ENCODE results near the gene MMS22L.

Gene MMS22L, protein sequence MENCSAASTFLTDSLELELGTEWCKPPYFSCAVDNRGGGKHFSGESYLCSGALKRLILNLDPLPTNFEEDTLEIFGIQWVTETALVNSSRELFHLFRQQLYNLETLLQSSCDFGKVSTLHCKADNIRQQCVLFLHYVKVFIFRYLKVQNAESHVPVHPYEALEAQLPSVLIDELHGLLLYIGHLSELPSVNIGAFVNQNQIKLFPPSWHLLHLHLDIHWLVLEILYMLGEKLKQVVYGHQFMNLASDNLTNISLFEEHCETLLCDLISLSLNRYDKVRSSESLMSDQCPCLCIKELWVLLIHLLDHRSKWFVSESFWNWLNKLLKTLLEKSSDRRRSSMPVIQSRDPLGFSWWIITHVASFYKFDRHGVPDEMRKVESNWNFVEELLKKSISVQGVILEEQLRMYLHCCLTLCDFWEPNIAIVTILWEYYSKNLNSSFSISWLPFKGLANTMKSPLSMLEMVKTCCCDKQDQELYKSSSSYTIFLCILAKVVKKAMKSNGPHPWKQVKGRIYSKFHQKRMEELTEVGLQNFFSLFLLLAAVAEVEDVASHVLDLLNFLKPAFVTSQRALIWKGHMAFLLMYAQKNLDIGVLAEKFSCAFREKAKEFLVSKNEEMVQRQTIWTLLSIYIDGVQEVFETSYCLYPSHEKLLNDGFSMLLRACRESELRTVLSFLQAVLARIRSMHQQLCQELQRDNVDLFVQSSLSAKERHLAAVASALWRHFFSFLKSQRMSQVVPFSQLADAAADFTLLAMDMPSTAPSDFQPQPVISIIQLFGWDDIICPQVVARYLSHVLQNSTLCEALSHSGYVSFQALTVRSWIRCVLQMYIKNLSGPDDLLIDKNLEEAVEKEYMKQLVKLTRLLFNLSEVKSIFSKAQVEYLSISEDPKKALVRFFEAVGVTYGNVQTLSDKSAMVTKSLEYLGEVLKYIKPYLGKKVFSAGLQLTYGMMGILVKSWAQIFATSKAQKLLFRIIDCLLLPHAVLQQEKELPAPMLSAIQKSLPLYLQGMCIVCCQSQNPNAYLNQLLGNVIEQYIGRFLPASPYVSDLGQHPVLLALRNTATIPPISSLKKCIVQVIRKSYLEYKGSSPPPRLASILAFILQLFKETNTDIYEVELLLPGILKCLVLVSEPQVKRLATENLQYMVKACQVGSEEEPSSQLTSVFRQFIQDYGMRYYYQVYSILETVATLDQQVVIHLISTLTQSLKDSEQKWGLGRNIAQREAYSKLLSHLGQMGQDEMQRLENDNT

DNA sequence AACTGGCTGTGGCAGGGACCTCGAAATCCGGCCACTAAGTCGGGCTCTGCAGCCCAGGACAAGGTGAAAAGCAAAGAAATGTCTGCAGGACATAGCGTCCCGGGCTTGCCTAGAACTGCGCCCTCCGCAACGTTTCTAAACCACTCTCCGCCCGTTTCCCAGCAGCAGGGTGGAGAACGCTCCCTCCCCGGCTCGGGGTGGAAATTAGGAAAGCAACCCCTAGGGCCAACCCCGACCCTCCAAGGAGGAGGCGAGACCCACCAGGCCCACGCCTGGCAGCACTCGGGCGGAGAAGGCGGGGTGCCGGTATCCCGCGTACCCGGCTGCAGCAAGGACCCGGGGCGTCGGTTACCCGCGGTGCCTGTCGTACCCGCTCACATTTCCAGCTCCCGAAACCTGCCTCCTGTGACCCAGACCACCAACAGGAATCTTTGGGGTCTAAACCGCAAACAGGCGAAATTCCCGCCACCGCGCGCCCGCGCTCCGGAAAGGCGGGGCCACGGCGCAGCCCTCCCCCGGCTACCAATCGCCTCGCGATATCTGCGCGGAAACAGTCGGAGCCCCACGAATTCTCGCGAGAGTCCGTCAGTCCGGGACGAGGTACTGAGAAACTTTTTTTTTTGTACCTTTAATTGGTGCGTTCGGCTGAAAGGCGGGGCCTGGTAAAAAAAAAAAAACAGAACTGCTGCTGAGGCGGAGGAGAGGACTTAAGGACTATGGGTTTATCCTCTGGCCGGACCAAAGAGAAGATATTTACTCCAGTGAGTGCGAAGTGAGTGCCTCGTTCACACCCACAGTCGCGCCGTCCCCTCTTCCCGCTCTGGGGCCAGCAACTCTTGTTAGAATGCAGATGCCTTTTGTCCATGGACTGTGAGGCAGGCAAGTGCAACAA lies at the start of gene MMS22L:
TSS of gene MMS22L (minus strand) at position 491 of the 892 bp plus-strand sequence. CDS start 739 bp downstream, outside the sequence.
- DNase-seq (ENCODE audit: low read depth): peak; percentile 87

DNA sequence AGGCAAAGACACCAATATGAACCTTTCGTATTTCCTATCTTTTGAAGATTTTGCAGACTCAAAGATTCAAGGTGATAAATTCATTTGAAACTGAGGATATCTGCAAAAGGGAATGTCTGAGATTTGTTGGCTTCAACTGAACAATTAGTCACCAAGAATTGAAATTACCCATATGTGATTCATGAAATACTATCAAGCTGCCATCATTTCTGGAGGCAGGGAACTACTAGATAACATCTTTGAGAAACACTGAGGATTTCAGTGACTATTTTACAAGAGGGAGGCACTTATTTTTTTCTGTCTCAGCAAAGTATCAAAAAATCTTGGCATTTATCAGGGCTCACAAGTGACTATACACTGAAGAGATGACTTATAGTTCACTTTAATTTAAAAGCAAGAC lies 39.8 kb upstream of the MMS22L start:
- DNase-seq (ENCODE audit: low read depth): no peak

DNA sequence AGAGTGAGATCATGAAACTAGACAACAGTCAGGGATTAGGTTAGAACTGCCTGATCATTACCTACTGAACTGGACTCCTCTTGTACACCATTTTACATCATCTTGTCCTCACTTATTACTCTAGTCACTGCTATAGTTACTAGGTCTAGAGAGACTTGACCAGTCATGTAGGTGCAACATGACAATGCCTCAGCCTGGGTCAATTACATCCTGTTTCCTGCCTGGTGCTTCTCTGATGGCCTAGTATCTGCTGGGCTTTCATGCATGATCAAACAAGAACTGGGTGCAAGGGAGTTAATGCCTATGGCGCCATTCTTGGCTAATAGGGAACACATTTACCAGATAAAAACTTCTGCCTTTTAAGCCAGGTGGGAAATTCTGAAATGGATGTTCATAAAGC lies 39.2 kb upstream of the MMS22L start:
- DNase-seq (ENCODE audit: low read depth): no peak

DNA sequence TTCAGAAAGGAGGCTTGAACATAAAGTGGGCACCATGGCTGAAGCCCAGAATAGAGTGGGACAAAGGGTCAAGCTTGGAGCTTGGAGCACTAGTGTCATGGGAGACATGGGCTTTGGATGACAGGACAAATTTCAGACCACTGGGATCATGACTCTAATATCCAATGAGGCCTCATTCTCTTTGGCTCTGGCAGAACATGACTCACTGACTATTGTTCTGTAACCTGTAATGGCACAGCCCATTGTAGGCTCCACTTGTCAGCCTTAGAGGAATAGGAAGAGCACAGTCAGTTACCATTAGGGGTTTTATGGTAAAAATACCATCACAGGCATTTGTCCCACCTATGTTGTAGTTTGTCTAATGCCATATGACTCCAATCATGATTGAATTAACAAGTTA lies 34.0 kb upstream of the MMS22L start:
- DNase-seq (ENCODE audit: low read depth): no peak

DNA sequence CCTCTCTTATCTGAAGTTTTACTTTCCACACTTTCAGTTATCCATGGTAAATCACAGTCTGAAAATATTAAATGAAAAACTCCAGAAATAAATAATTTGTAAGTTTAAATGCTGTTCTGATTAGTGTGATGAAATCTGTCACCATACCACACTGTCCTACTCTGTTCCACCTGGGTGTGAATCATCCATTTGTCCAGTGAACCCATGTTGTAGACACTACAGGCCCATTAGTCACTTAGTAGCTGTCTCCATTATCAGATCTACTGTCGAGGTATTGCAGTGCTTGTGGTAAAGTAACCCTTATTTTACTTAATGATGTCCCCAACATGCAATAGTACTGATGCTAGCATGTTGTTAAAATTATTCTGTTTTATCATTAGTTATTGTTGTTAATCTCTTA lies 29.2 kb upstream of the MMS22L start:
- no peak for DNase-seq (ENCODE audit: low read depth)

DNA sequence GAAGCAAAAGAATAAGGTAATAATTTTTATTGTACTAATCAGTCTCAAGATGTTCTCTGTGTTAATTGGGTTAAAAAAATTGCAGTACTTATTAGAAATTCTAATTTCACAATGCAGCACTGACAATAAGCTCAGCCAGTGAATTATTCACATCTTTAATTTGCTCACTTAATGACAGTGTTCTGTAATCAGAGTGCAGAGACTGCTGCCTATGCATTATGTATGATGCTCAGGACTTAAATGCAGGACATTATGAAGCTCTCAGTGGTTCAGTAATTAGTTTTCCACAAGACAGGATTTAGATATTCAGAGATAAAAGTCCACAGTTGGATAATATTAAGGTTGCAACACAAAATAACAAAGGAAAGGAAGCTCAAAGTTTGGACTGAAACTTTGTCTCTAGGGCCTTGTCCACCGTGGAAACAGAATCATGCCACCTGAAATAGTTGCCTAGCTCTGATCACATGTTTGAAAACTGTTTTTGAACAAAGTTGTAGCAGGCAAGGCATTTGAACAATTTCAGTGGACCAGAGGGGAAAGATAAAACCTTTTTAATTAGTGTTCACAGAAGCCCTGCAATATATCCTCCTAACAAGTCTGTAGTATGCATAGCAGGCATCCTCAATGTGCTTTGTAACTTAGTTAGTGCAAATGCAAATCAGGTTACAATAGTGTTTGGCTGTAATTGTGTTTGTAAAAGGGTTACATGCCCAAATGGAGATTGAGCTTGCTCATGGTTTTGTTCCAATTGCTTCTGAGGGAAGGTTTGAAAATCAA lies 23.7 kb upstream of the MMS22L start:
- no peak for DNase-seq (ENCODE audit: low read depth)

DNA sequence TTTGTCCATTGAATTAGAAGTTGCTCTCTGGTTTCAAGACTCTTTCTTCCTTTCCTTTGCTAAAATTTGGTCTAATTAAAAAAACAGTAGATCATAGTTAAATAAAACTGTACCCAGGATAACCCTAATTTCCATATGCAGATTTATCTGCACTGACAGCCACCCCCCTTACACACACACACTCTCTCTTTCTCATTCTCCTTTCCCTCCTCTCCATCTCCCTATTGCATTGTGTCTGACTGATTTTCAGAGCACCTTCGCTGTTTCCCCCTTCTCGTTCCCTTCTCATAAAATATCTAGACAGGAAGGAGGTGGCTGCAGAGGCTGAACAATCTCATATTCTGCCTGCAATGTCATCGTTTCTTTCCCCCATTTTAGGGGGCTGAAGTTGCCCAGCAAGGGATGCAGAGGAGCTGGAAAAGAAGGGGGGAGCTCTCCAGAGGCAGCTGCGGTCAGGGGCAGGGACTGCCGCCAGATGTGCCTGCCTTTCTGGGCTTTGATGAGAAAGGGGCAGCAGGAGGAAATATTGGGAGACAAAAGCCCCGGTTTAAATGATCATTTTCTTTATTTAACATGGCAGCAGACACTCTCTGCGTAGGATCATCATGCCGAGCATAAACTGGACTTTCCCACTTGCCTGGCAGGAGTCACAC lies 22.5 kb upstream of the MMS22L start:
- no peak for DNase-seq (ENCODE audit: low read depth)

DNA sequence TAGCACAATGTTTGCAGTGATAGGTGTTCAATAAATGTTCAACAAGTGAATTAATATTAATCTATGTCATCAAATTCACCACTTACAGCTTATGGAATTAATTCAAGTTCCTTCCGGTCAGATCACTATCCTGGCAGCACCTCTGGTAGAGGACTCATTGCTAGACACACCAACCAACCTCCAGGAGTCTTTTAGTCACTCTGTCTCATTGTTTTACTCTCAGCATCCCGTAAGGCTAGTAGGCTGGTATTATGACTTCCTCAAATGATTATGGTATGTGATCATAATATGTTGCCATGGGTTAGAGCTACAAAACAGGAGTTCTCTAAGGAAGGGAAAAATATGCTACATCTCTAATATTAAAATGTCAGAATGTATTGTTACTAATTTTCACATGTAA lies 21.7 kb upstream of the MMS22L start:
- no peak for DNase-seq (ENCODE audit: low read depth)

DNA sequence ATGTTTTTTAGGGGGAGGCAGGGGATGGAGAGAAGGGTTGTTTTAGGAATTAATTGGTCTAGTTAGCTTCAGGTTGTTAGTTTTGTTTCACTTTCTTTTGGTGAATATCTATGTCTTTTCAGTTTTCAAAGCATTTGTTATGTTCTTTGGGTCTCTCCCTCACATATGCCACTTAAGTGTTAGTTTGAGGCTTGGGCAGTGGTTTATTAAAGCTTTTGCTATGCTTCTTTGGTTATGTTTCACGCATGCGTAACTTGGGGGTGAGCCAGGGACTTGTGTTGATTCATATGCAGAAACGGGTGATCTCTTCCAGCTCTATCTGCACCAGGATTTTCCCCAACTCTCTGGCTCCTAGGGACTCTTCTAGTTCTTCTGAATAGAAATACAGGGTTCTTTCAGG lies 11.4 kb upstream of the MMS22L start:
- DNase-seq (ENCODE audit: low read depth): no peak

DNA sequence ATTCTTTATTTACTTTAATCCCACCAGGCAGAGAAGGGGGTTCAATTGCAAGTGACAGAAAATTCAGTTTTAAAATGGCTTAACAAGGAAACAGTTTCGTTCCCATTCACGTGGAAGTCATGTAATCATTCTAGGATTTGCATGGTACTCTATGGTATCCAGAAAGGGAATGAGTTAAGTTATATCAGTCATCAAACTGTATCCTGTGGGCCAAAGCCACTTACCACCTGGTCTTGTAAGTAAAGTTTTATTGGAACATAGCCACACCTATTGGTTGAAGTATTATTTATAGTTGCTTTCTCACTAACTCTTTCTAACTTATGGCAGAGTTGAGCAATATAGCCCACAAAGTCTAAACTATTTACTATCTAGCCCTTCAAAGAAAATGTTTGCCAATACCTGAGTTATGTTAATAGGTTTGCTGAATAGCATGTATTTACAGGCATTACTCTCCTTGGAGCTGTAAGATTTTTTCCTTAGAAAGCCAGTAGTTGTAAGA lies 10.2 kb upstream of the MMS22L start:
- no peak for DNase-seq (ENCODE audit: low read depth)

DNA sequence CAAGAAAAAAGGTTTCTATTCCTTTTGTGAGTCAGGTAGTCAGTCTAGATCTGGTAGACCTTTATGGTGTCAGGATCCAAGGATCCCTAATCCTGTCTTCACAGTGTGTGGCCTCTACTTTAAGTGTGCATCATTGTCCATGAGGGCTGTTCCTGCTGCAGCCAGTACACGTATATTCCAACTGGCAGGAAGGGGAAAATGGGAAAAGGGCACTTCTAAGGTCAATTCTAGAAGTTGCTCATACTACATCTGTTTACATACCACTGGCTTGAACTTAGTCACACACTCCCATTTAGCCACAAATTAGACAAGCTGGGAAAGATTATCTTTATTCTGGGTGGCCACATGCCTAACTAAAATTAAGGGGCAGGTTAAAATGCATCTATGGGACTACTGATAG lies 9.7 kb upstream of the MMS22L start:
- no peak for DNase-seq (ENCODE audit: low read depth)

DNA sequence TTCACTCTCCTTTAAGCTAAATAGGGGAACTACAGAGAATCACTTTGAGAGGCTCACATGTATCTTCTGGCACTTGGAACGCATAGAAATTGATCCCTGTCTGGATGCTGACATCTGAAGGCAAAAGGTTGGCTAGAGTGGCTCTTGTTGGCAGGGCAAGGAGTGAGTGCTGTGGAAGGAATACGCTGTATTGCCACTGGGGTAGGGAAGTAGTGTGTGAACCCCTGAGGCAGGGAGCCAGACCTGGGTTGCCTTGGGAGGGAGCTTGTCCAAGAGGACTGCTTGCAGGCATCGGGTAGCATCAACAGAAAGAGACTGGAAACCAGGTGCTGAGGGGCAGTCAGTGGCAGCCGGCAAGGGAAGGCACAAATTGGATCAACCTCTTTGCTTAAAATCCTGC lies 8.9 kb upstream of the MMS22L start:
- DNase-seq (ENCODE audit: low read depth): no peak

DNA sequence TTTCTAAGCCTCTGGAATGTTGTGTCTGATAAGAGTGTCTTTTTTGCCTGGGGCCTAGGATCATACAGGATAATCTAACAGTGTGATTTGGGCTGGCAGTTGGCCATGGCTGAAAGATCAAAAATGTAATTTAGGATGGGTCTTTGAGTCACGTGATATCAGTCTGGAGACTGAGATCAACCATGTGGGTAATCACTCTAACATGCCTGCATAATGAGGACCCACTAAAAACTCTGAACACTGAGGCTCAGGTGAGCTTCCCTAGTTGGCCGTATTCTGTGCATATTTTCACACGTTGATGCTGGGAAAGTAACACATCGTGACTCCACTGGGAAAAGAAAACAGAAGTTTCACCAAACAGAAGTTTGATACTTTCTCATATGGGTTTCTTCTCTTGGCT lies 6.3 kb upstream of the MMS22L start:
- no peak for DNase-seq (ENCODE audit: low read depth)

DNA sequence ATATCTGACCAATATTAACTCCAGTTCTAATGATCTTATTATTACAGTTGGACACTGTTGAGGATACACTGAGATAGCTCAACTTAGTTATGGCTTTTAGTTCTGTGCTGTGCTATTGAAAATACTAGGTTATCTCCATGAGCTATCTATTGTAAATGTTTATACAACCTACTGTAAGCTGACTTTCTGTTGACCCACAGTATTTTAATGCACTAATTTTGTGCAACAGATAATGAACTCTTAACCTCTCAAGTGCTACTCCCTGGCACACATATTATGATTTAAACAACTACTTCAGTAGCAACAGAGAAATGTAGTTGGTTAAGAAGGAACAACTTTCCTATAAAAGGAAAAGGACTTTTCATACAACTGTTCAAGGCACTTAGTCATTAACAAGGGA lies 5.2 kb upstream of the MMS22L start:
- DNase-seq (ENCODE audit: low read depth): no peak

DNA sequence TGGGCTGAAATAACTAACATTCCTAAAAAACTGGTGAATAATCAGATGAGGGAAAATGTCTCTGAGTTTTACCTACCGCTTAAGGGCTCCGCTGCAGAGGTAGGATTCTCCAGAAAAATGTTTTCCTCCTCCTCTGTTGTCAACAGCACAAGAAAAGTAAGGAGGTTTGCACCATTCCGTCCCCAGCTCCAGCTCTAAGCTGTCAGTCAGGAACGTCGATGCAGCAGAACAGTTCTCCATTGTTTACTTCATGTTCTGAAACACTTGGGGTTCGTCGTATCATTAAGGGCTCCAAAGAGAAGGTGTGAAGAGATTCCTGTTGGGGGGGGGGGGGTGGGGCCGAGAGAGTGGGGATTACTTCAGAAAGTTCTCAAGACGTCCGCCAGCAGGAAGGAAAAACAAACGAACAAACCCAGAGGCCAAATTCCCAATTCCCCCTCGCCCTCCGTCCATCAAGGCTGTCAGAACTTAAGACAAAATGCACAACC lies 734 bp downstream of the MMS22L start:
- DNase-seq (ENCODE audit: low read depth): no peak

DNA sequence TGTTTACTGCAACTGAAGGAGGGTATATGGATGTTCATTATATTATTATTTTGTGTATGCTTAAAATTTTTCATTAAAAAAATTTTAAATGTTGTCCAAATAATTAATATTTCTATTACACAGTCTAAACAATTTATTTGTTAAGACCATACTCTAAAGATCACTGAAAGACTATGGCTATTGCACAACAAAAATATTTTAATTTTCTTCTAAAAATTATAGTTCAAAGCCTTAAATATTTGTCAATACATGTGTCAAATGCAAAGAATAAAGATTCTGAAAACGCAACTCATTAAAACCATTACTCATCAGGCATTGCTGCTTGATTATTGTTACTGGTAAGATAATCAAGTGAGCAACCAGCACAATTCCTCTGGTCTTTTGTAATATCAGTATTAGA lies 2.2 kb downstream of the MMS22L start:
- no peak for DNase-seq (ENCODE audit: low read depth)

DNA sequence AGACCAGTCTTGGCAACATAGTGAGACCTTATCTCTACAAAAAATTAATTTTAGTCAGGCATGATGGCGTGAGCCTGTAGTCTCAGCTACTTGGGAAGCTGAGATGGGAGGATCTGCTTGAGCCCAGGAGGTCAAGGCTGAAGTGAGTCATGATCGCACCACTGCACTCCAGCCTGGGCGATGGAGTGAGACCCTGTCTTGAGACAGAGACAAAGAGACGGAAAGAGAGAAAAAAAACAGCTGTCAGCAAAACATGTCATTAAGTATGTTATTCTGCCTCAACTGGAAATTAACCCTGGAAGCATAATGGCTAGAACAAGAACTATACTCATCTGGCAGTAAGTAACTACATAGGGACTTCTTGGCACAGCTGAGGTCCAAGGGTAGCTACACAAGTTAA lies 7.2 kb downstream of the MMS22L start:
- no peak for DNase-seq (ENCODE audit: low read depth)

DNA sequence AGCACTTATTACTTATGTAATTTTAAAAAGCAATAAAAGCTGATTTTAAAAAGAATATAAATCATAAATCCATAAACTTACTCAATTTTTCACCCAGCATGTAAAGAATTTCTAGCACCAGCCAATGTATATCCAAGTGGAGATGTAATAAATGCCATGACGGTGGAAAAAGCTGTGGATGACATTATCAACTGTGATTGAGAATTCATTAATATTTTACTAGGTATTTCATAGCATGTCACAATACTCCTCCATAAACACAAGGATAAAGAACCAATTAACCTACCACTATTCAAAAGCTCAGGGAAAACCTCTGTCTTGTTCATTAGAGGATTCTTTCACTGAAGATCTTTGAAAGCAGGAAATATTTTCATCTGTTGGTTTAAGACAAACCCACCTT lies 13.2 kb downstream of the MMS22L start:
- DNase-seq (ENCODE audit: low read depth): no peak

DNA sequence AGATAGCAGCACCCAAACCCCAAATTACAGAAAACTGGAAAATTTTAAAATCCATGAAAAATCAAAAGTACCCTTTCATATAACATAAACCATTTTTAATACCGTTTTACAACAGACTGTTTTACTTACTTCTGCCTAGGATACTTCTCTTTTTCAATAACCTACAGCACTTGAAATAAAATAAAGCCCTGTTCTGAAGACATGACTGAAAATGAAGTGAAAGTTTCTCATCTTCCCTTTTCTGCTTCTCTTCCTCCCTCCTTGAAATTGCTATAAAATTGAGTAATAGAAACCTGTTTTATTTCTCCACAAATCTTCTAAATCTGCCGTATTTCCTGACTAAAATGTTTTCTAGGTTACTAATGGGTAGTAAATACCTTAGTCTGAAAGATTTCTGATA lies 20.3 kb downstream of the MMS22L start:
- DNase-seq (ENCODE audit: low read depth): no peak

DNA sequence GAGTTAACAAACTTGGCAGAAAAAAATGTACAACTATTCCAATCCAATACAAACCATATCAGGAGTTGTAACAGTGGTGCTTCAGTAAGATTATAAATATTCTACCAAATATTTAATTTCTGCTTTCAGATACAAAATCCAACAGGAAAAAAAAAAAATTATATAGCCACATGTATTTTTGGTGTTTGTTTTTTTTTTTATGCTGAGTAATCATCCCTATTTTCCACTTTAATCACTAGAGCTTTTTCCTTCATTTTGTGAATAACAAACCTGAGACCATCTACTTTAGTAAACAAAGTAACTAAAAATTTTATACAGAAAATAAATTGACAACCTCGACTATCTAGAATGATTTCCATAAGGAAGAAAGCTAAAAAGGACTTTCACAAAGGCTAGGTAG lies 36.2 kb downstream of the MMS22L start:
- DNase-seq (ENCODE audit: low read depth): no peak

Measured in CMK (cell line).